AG04449 (cell line): ENCODE results near the gene RNFT2.

Source experiments
- CTCF ChIA-PET: fragments of 350-600 bp; formaldehyde crosslinking; extraction: SDS; loops from one replicate; lab custom pipeline; 2021; ENCODE audit warnings: antibody characterized with exemption; lab: Yijun Ruan, JAX
- POLR2A ChIA-PET: fragments of 400-600, 350-600 bp; formaldehyde crosslinking; extraction: SDS; loops from one replicate; lab custom pipeline; 2020; ENCODE audit warnings: antibody characterized with exemption, inconsistent platforms; lab: Yijun Ruan, JAX
- DNase-seq: peaks from one replicate; pipeline ENCODE4 v3.0.0-alpha.2; 2010; ENCODE audit warnings: low read depth, low spot score
- H3K4me3 ChIP-seq: 2 replicates; pipeline ENCODE4 v1.5.1; 2011; ENCODE audit warnings: low read depth, mild to moderate bottlenecking, control low read depth, low read length
- CTCF ChIP-seq: IDR thresholded peaks from one replicate; pipeline ENCODE4 v1.5.1; 2011; ENCODE audit warnings: mild to moderate bottlenecking, moderate library complexity, low read length, control low read depth, inconsistent platforms; ENCODE audit not compliant: insufficient read depth; ENCODE audit errors: missing control alignments

The RNFT2 gene

GRCh38 chr12:116892349-116893140 is 154.4 kb downstream of the RNFT2 start:
- no peak for DNase-seq
- POLR2A ChIA-PET = no interaction called here
- CTCF ChIA-PET = interaction anchor here (2.0 kb wide), 1 partner anchor 9 kb away, joined by 9 read pairs; no protein-coding TSS in a partner anchor
- H3K4me3 ChIP-seq = no peak overlapping the region
- no peak for TF ChIP-seq CTCF

- DNase-seq = no peak
- POLR2A ChIA-PET = no interaction called here
- no peak for TF ChIP-seq CTCF
- CTCF ChIA-PET = no interaction called here
- H3K4me3 ChIP-seq = no peak overlapping the region
Observed at GRCh38 chr12:116894913-116895312, 156.8 kb downstream of the RNFT2 start.

- no peak for TF ChIP-seq CTCF
- ChIA-PET CTCF (interaction anchor here (2.2 kb wide), 1 partner anchor 14 kb away, joined by 12 read pairs; no protein-coding TSS in a partner anchor), POLR2A (no interaction called here)
- H3K4me3 ChIP-seq = no peak overlapping the region
- DNase-seq = no peak
Observed at GRCh38 chr12:116896411-116896924, 158.4 kb downstream of the RNFT2 start.

- ChIA-PET POLR2A (no interaction called here), CTCF (interaction anchor here (2.2 kb wide), 1 partner anchor 15 kb away, joined by 12 read pairs; no protein-coding TSS in a partner anchor)
- no peak overlapping the region for H3K4me3 ChIP-seq
- no peak for DNase-seq
- no peak for TF ChIP-seq CTCF
Observed at GRCh38 chr12:116897476-116897875, 159.4 kb downstream of the RNFT2 start.

GRCh38 chr12:116898669-116899068 is 160.6 kb downstream of the RNFT2 start:
- no peak for TF ChIP-seq CTCF
- no peak for DNase-seq
- ChIA-PET CTCF (interaction anchor here (0.9 to 1.1 kb wide), 2 partner anchors 18 to 194 kb away, joined by 3 read pairs; partner anchors contain the start of gene HRK), POLR2A (no interaction called here)
- H3K4me3 ChIP-seq = no peak overlapping the region

GRCh38 chr12:116901612-116902011 is 163.5 kb downstream of the RNFT2 start:
- H3K4me3 ChIP-seq = no peak overlapping the region
- TF ChIP-seq CTCF = no peak
- ChIA-PET CTCF (no interaction called here), POLR2A (no interaction called here)
- no peak for DNase-seq
